ENCODE measurements around the gene SLC25A14.

The SLC25A14 gene

GRCh38 chrX:130385520-130385919 lies 45.8 kb downstream of the SLC25A14 start, which contains the start of gene GPR119:
TSS of gene GPR119 (minus strand) at chrX:130385674. CDS start at chrX:130385447, 227 bp downstream.
- peak; percentile 5 for DNase-seq

- peak; percentile 13 for DNase-seq
Measured at GRCh38 chrX:130386408-130386808, 46.7 kb downstream of the SLC25A14 start.

- peak; percentile 80 for DNase-seq
Measured at GRCh38 chrX:130393451-130394074, 53.8 kb downstream of the SLC25A14 start.

GRCh38 chrX:130395341-130395740 lies 55.6 kb downstream of the SLC25A14 start:
- DNase-seq = no peak

- DNase-seq = peak; percentile 85
Measured at GRCh38 chrX:130401415-130402207, 61.9 kb downstream of the SLC25A14 start, which contains the start of gene RBMX2. TSS of gene RBMX2 (plus strand) at chrX:130401987. CDS start at chrX:130402033, 46 bp downstream.

- DNase-seq = no peak
Measured at GRCh38 chrX:130402208-130402684, 62.5 kb downstream of the SLC25A14 start.

- DNase-seq = peak; percentile 5
Measured at GRCh38 chrX:130413415-130413814, 73.7 kb downstream of the SLC25A14 start.

GRCh38 chrX:130414800-130415199 lies 75.1 kb downstream of the SLC25A14 start:
- no peak for DNase-seq

- no peak for DNase-seq
Measured at GRCh38 chrX:130415201-130415600, 75.5 kb downstream of the SLC25A14 start.

GRCh38 chrX:130416785-130417184 lies 77.1 kb downstream of the SLC25A14 start:
- no peak for DNase-seq

GRCh38 chrX:130418066-130418465 lies 78.3 kb downstream of the SLC25A14 start:
- no peak for DNase-seq

- no peak for DNase-seq
Measured at GRCh38 chrX:130418740-130419139, 79.0 kb downstream of the SLC25A14 start.

GRCh38 chrX:130419263-130419662 lies 79.5 kb downstream of the SLC25A14 start:
- DNase-seq = no peak
